WTC11 (cell line): ENCODE measurements around the gene MUC4. TPM values are rescaled to one million over a fixed set of nuclear protein-coding genes. Genes with fewer than 3 reads are reported as not detected.

ENCODE experiments used
- ATAC-seq: fragments of 200-7000 bp; cut with Tn5 transposase; 2 replicates; pipeline ENCODE4 v1.10.0; 2021; ENCODE audit warnings: mild to moderate bottlenecking, moderate library complexity
- CTCF ChIA-PET: fragments of 300-600 bp; sonication (Branson Sonifier 250); formaldehyde crosslinking; loops from one replicate; lab custom pipeline; 2021; ENCODE audit warnings: antibody characterized with exemption; lab: Charles Lee
- POLR2A ChIA-PET: fragments of 350-600 bp; sonication (Branson Sonifier 250); formaldehyde crosslinking; loops from one replicate; lab custom pipeline; 2021; ENCODE audit warnings: antibody characterized with exemption; lab: Charles Lee
- DNase-seq: peaks from one replicate; pipeline ENCODE4 v3.0.0; 2021; ENCODE audit warnings: low spot score
- H3K27ac Mint-ChIP-seq: 2 replicates; pipeline ENCODE4 v1.8.0; 2021; ENCODE audit warnings: mixed read lengths
- H3K27me3 Mint-ChIP-seq: 2 replicates; pipeline ENCODE4 v1.8.0; 2021; ENCODE audit warnings: low read depth, mild to moderate bottlenecking, moderate library complexity, mixed read lengths
- H3K36me3 Mint-ChIP-seq: 2 replicates; pipeline ENCODE4 v1.8.0; 2021; ENCODE audit warnings: mixed read lengths
- H3K4me1 Mint-ChIP-seq: 2 replicates; pipeline ENCODE4 v1.8.0; 2022; ENCODE audit warnings: mixed read lengths
- H3K4me3 Mint-ChIP-seq: 2 replicates; pipeline ENCODE4 v1.8.0; 2021; ENCODE audit warnings: mild to moderate bottlenecking, moderate library complexity, mixed read lengths
- H3K9me3 Mint-ChIP-seq: 2 replicates; pipeline ENCODE4 v1.8.0; 2021; ENCODE audit warnings: mixed read lengths
- AR ChIP-seq: fragments of 250-450 bp; sonication (Bioruptor Pico); IDR thresholded peaks from 2 replicates; pipeline ENCODE4 v1.9.0; 2021; ENCODE audit warnings: mild to moderate bottlenecking
- GABPB1 ChIP-seq: sonication (generic); formaldehyde crosslinking; IDR thresholded peaks from 2 replicates; pipeline ENCODE4 v1.8.1; 2023; ENCODE audit warnings: mild to moderate bottlenecking, missing genetic modification reagents
- JUN ChIP-seq: sonication (generic); formaldehyde crosslinking; IDR thresholded peaks from 2 replicates; pipeline ENCODE4 v1.8.0; 2023; ENCODE audit warnings: mild to moderate bottlenecking, missing genetic modification reagents
- MLX ChIP-seq: sonication (generic); formaldehyde crosslinking; IDR thresholded peaks from 2 replicates; pipeline ENCODE4 v1.8.1; 2023; ENCODE audit warnings: mild to moderate bottlenecking, missing genetic modification reagents, moderate library complexity
- NFATC4 ChIP-seq: fragments of 250-450 bp; sonication (Bioruptor Pico); IDR thresholded peaks from 2 replicates; pipeline ENCODE4 v1.9.0; 2021; ENCODE audit warnings: mild to moderate bottlenecking
- OVOL2 ChIP-seq: fragments of 250-450 bp; sonication (Bioruptor Pico); IDR thresholded peaks from 2 replicates; pipeline ENCODE4 v1.9.0; 2021; ENCODE audit warnings: mild to moderate bottlenecking, borderline replicate concordance
- PRRX2 ChIP-seq: fragments of 250-450 bp; sonication (Bioruptor Pico); IDR thresholded peaks from 2 replicates; pipeline ENCODE4 v1.8.0; 2021; ENCODE audit warnings: mild to moderate bottlenecking
- RELA ChIP-seq: sonication (generic); formaldehyde crosslinking; IDR thresholded peaks from 2 replicates; pipeline ENCODE4 v1.8.1; 2022; ENCODE audit warnings: missing genetic modification reagents, mild to moderate bottlenecking, borderline replicate concordance
- USF1 ChIP-seq: sonication (generic); formaldehyde crosslinking; IDR thresholded peaks from 2 replicates; pipeline ENCODE4 v1.8.0; 2022; ENCODE audit warnings: mild to moderate bottlenecking, missing genetic modification reagents
- USF2 ChIP-seq: sonication (generic); formaldehyde crosslinking; IDR thresholded peaks from 2 replicates; pipeline ENCODE4 v1.8.1; 2023; ENCODE audit warnings: mild to moderate bottlenecking, missing genetic modification reagents, moderate library complexity
- ZNF121 ChIP-seq: sonication (generic); formaldehyde crosslinking; IDR thresholded peaks from 2 replicates; pipeline ENCODE4 v1.8.0; 2023; ENCODE audit warnings: missing genetic modification reagents
- ZNF219 ChIP-seq: sonication (generic); formaldehyde crosslinking; IDR thresholded peaks from 2 replicates; pipeline ENCODE4 v1.8.0; 2023; ENCODE audit warnings: missing genetic modification reagents, mild to moderate bottlenecking, borderline replicate concordance
- ZNF263 ChIP-seq: sonication (generic); formaldehyde crosslinking; IDR thresholded peaks from 2 replicates; pipeline ENCODE4 v1.8.1; 2022; ENCODE audit warnings: low read depth, mild to moderate bottlenecking, moderate library complexity, missing genetic modification reagents
- ZNF396 ChIP-seq: fragments of 250-450 bp; sonication (Bioruptor Pico); IDR thresholded peaks from 2 replicates; pipeline ENCODE4 v1.8.0; 2021; ENCODE audit warnings: mild to moderate bottlenecking, moderate library complexity, borderline replicate concordance
- ZNF671 ChIP-seq: fragments of 250-450 bp; sonication (Bioruptor Pico); IDR thresholded peaks from 2 replicates; pipeline ENCODE4 v1.8.0; 2021; ENCODE audit warnings: mild to moderate bottlenecking
- total RNA-seq: library from RNA; stranded (reverse); gene quantifications from 3 replicates; pipeline ENCODE4 v1.2.3, GENCODE V29; 2021
- TF ChIP-seq, protein P1 (sequence below): sonication (generic); formaldehyde crosslinking; IDR thresholded peaks from 2 replicates; pipeline ENCODE4 v1.8.0; 2023; ENCODE audit warnings: missing genetic modification reagents
- TF ChIP-seq, protein P2 (sequence below): fragments of 250-450 bp; sonication (Bioruptor Pico); IDR thresholded peaks from 2 replicates; pipeline ENCODE4 v1.9.0; 2021; ENCODE audit warnings: mild to moderate bottlenecking, borderline replicate concordance
- TF ChIP-seq, protein P3 (sequence below): fragments of 250-450 bp; sonication (Bioruptor Pico); IDR thresholded peaks from 2 replicates; pipeline ENCODE4 v2.1.2; 2022; ENCODE audit warnings: mild to moderate bottlenecking, moderate library complexity

The MUC4 gene
- total RNA-seq, 1 experiment from 2014 or later = 2.1 TPM

- TF ChIP-seq MLX = no peak
- no peak for TF ChIP-seq OVOL2 (CRISPR knock-in tag)
- TF ChIP-seq USF1 (CRISPR knock-in tag) = no peak
- no peak for TF ChIP-seq ZNF121 (CRISPR knock-in tag)
- no peak for TF ChIP-seq ZNF219 (CRISPR knock-in tag)
- no peak for TF ChIP-seq USF2 (CRISPR knock-in tag)
- TF ChIP-seq NFATC4 (CRISPR knock-in tag) = no peak
- TF ChIP-seq, protein P1, sequence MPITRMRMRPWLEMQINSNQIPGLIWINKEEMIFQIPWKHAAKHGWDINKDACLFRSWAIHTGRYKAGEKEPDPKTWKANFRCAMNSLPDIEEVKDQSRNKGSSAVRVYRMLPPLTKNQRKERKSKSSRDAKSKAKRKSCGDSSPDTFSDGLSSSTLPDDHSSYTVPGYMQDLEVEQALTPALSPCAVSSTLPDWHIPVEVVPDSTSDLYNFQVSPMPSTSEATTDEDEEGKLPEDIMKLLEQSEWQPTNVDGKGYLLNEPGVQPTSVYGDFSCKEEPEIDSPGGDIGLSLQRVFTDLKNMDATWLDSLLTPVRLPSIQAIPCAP = no peak
These were observed 107.2 kb downstream of the MUC4 start (continued) for GRCh38 chr3:195704433-195704999.

- H3K9me3 Mint-ChIP-seq = peaks cover 3% of the 10 kb centered on the region; the same call in 1 of the 2 replicates
- TF ChIP-seq, protein P2, sequence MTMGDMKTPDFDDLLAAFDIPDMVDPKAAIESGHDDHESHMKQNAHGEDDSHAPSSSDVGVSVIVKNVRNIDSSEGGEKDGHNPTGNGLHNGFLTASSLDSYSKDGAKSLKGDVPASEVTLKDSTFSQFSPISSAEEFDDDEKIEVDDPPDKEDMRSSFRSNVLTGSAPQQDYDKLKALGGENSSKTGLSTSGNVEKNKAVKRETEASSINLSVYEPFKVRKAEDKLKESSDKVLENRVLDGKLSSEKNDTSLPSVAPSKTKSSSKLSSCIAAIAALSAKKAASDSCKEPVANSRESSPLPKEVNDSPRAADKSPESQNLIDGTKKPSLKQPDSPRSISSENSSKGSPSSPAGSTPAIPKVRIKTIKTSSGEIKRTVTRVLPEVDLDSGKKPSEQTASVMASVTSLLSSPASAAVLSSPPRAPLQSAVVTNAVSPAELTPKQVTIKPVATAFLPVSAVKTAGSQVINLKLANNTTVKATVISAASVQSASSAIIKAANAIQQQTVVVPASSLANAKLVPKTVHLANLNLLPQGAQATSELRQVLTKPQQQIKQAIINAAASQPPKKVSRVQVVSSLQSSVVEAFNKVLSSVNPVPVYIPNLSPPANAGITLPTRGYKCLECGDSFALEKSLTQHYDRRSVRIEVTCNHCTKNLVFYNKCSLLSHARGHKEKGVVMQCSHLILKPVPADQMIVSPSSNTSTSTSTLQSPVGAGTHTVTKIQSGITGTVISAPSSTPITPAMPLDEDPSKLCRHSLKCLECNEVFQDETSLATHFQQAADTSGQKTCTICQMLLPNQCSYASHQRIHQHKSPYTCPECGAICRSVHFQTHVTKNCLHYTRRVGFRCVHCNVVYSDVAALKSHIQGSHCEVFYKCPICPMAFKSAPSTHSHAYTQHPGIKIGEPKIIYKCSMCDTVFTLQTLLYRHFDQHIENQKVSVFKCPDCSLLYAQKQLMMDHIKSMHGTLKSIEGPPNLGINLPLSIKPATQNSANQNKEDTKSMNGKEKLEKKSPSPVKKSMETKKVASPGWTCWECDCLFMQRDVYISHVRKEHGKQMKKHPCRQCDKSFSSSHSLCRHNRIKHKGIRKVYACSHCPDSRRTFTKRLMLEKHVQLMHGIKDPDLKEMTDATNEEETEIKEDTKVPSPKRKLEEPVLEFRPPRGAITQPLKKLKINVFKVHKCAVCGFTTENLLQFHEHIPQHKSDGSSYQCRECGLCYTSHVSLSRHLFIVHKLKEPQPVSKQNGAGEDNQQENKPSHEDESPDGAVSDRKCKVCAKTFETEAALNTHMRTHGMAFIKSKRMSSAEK (CRISPR knock-in tag) = no peak
- TF ChIP-seq GABPB1 (CRISPR knock-in tag) (no peak), JUN (CRISPR knock-in tag) (no peak), MLX (no peak), PRRX2 (no peak), AR (CRISPR knock-in tag) (no peak), RELA (CRISPR knock-in tag) (no peak), ZNF671 (no peak), ZNF263 (CRISPR knock-in tag) (no peak), ZNF396 (CRISPR knock-in tag) (no peak)
- TF ChIP-seq, protein P3, sequence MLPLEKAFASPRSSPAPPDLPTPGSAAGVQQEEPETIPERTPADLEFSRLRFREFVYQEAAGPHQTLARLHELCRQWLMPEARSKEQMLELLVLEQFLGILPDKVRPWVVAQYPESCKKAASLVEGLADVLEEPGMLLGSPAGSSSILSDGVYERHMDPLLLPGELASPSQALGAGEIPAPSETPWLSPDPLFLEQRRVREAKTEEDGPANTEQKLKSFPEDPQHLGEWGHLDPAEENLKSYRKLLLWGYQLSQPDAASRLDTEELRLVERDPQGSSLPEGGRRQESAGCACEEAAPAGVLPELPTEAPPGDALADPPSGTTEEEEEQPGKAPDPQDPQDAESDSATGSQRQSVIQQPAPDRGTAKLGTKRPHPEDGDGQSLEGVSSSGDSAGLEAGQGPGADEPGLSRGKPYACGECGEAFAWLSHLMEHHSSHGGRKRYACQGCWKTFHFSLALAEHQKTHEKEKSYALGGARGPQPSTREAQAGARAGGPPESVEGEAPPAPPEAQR = no peak
- POLR2A ChIA-PET = no interaction called here
- no peaks in the 10 kb centered on the region for H3K36me3 Mint-ChIP-seq
- H3K4me3 Mint-ChIP-seq = no peak overlapping the region
- peaks cover 27% of the 10 kb centered on the region for H3K4me1 Mint-ChIP-seq
- peaks cover 19% of the 10 kb centered on the region for H3K27me3 Mint-ChIP-seq
- no peak overlapping the region for H3K27ac Mint-ChIP-seq
- DNase-seq (no peak), ATAC-seq (no peak)
- CTCF ChIA-PET = interaction anchor here (1.6 to 2.3 kb wide), 3 partner anchors 130 to 191 kb away, joined by 4 to 9 read pairs (median 8); no protein-coding TSS in a partner anchor
These were observed 108.0 kb downstream of the MUC4 start for GRCh38 chr3:195703776-195704175.
